GM15510 (cell line): ENCODE data around the gene FAM193A.
A peak's percentile ranks its signal among the peaks of the same experiment; 100 is the strongest.

ENCODE experiments used
- POLR2A ChIP-seq: IDR thresholded peaks from 3 replicates; pipeline ENCODE4 v1.6.1; 2011; ENCODE audit warnings: borderline replicate concordance; ENCODE audit not compliant: insufficient read length; ENCODE audit errors: extremely low read depth

Gene FAM193A

GRCh38 chr4:2744576-2745270 is 208.3 kb downstream of the FAM193A start:
- no peak for TF ChIP-seq POLR2A

- TF ChIP-seq POLR2A: no peak
Measured at GRCh38 chr4:2745516-2745915, 209.1 kb downstream of the FAM193A start.

DNA sequence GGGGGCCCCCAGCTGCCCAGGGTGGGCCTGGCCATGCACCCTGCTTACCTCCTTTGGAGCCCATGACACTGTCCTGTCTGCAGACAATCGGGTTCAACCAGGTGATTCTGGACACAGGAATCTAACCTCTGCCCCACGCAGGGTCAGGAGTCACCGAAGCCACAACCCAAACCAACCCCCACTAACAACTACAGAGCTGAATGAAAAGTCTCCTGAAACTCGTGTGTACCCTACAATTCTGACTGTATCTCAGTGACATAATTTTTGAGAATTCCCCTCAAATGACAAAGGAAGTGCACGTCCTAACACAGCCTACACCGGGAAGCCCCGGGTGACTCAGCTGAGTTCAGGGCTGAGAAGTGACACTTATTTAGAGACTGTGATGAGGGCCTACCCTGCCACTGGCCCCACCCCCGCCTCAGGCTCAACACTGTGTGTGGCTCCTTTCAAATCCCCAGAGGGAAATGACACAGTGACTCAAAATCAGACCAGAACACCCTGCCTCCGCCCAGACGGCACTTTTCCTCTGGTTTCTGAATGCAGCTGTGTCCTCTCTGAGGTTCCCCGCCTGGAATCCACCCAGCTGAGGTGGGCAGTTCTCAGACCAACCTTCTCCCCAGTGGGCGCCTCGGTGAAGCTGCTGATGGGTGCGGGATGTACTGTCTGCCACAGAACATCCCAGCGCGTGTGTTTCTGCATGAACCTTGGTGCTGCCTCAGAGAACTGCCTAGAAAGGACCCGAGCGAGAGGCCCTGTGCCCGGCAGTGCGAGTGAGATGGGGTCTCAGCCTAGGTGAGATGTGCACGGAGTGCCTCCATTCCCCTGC is 209.7 kb downstream of the FAM193A start:
- TF ChIP-seq POLR2A: peak; percentile 19

GRCh38 chr4:2746891-2747695 is 210.6 kb downstream of the FAM193A start:
- no peak for TF ChIP-seq POLR2A

- TF ChIP-seq POLR2A: no peak
Measured at GRCh38 chr4:2750719-2751605, 214.5 kb downstream of the FAM193A start.

DNA sequence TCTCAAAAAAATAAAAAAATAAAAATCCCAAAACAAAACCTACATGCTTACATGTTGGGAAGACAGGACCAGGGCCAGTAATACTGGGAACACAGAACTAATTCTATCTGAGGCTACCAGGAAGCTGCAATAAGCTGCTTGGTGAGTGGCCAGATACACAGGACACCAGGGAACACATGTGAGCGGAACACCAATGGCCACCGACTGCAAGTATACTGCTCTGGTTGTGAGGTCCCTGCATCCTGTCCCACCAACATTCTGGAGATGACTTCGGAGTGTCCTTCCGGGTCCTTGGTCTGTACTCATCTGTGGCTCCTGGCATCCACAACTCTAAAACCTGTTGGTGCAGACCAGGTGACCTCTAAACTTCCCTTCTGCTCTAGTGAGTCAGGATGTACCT is 217.0 kb downstream of the FAM193A start:
- TF ChIP-seq POLR2A: no peak

DNA sequence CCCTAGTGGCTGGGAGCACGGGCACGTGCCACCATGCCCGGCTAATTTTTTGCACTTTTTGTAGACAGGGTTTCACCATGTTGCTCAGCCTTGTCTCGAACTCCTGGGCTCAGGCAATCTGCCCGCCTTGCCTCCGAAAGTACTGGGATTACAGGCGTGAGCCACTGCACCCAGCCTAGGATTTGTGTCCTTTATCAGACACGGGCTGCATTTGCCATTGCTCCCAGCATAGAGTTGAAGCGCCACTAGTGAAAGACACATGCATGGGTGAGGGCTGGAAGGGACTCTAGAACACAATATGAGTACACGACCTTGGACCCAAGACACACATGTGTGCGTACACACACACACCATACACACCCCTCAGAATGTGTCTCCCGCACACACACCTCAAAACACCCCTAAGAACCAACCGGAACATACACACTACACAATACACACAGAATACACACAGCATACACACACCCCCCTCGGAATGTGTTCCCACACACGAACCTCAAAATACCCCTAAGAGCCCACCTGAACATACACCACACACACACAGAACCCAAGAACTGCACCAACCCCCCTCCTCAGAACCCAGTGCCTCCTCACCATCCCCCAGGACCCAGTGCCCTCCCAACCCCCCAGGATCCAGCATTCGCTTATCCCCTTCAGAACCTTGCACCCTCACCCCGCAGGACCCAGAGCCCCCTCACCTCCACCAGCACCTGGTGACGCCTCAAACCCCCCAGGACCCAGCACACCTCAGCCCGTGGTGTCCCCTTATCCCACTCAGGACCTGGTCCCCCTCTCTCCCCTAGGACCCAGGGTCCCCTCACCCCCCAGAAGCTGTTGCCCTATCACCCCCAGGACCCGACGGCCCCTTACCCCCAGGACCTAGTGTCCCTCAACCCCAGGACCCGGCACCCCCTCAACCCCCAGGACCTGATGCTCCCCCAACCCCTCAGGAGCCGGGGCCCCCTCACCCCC is 218.7 kb downstream of the FAM193A start:
- TF ChIP-seq POLR2A: no peak

- TF ChIP-seq POLR2A: peak; percentile 90
Measured at GRCh38 chr4:2755821-2756690, 219.6 kb downstream of the FAM193A start, which contains the start of gene TNIP2. TNIP2 (minus strand) TSS chr4:2756336; CDS start chr4:2756289, 47 bp downstream.

- no peak for TF ChIP-seq POLR2A
Measured at GRCh38 chr4:2756691-2757350, 220.4 kb downstream of the FAM193A start.

GRCh38 chr4:2757426-2757825 is 221.0 kb downstream of the FAM193A start:
- TF ChIP-seq POLR2A: no peak

GRCh38 chr4:2761035-2761923 is 224.8 kb downstream of the FAM193A start:
- no peak for TF ChIP-seq POLR2A
